Measurements from ENCODE around the gene RANGAP1.
A peak's percentile ranks its signal among the peaks of the same experiment; 100 is the strongest.

The RANGAP1 gene

GRCh38 chr22:41217553-41218157, 68.3 kb downstream of the RANGAP1 start:
- Histone ChIP-seq H3K36me3 (ENCODE audit: control insufficient read depth, insufficient read depth, low read length) (peaks cover 8% of the 10 kb centered on the region), H3K4me3 (ENCODE audit: low read length) (no peak overlapping the region), H3K4me1 (ENCODE audit: control insufficient read depth, insufficient read depth, low read length) (peaks cover 16% of the 10 kb centered on the region), H3K27me3 (ENCODE audit: control insufficient read depth, insufficient read depth, low read length) (no peaks in the 10 kb centered on the region), H3K9ac (ENCODE audit: low read length) (no peak overlapping the region), H3K9me3 (ENCODE audit: control insufficient read depth, low read length) (no peaks in the 10 kb centered on the region)

GRCh38 chr22:41216984-41217383, 69.0 kb downstream of the RANGAP1 start:
- peaks cover 8% of the 10 kb centered on the region for H3K36me3 ChIP-seq (ENCODE audit: control insufficient read depth, insufficient read depth, low read length)
- peaks cover 16% of the 10 kb centered on the region for H3K4me1 ChIP-seq (ENCODE audit: control insufficient read depth, insufficient read depth, low read length)
- H3K9me3 ChIP-seq (ENCODE audit: control insufficient read depth, low read length): no peaks in the 10 kb centered on the region
- no peaks in the 10 kb centered on the region for H3K27me3 ChIP-seq (ENCODE audit: control insufficient read depth, insufficient read depth, low read length)
- no peak overlapping the region for H3K9ac ChIP-seq (ENCODE audit: low read length)
- no peak overlapping the region for H3K4me3 ChIP-seq (ENCODE audit: low read length)

DNA sequence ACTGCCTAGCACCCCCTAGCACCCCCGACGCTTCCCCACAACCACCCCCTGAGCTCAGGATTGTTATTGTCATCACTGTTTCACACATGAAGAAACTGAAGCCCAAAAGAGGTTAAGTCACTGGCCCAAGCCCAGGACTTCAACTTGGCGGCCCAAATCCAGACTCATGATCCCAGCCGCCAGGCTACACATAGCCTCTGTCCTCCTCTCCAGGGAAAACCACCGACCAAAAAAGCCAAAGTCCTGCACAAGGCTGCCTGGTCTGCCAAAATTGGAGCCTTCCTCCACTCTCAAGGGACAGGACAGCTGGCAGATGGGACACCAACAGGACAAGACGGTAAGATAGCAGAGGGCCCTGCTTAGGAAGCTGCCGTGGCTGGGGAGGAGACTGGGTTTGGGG, 70.1 kb downstream of the RANGAP1 start:
- Histone ChIP-seq H3K4me3 (ENCODE audit: low read length) (no peak overlapping the region), H3K4me1 (ENCODE audit: control insufficient read depth, insufficient read depth, low read length) (peaks cover 16% of the 10 kb centered on the region), H3K9ac (ENCODE audit: low read length) (no peak overlapping the region), H3K9me3 (ENCODE audit: control insufficient read depth, low read length) (no peaks in the 10 kb centered on the region), H3K36me3 (ENCODE audit: control insufficient read depth, insufficient read depth, low read length) (peaks cover 4% of the 10 kb centered on the region), H3K27me3 (ENCODE audit: control insufficient read depth, insufficient read depth, low read length) (no peaks in the 10 kb centered on the region)

- H3K9me3 ChIP-seq (ENCODE audit: control insufficient read depth, low read length): no peaks in the 10 kb centered on the region
- no peak overlapping the region for H3K4me3 ChIP-seq (ENCODE audit: low read length)
- H3K4me1 ChIP-seq (ENCODE audit: control insufficient read depth, insufficient read depth, low read length): peaks cover 16% of the 10 kb centered on the region
- no peaks in the 10 kb centered on the region for H3K36me3 ChIP-seq (ENCODE audit: control insufficient read depth, insufficient read depth, low read length)
- no peak overlapping the region for H3K9ac ChIP-seq (ENCODE audit: low read length)
- no peaks in the 10 kb centered on the region for H3K27me3 ChIP-seq (ENCODE audit: control insufficient read depth, insufficient read depth, low read length)
Measured at GRCh38 chr22:41215409-41215808, 70.6 kb downstream of the RANGAP1 start.

- Histone ChIP-seq H3K4me3 (ENCODE audit: low read length) (no peak overlapping the region), H3K36me3 (ENCODE audit: control insufficient read depth, insufficient read depth, low read length) (no peaks in the 10 kb centered on the region), H3K9me3 (ENCODE audit: control insufficient read depth, low read length) (no peaks in the 10 kb centered on the region), H3K9ac (ENCODE audit: low read length) (no peak overlapping the region), H3K27me3 (ENCODE audit: control insufficient read depth, insufficient read depth, low read length) (no peaks in the 10 kb centered on the region), H3K4me1 (ENCODE audit: control insufficient read depth, insufficient read depth, low read length) (peaks cover 4% of the 10 kb centered on the region)
Measured at GRCh38 chr22:41206719-41207118, 79.3 kb downstream of the RANGAP1 start.

- Histone ChIP-seq H3K27me3 (ENCODE audit: control insufficient read depth, insufficient read depth, low read length) (no peaks in the 10 kb centered on the region), H3K4me1 (ENCODE audit: control insufficient read depth, insufficient read depth, low read length) (peaks cover 8% of the 10 kb centered on the region), H3K9ac (ENCODE audit: low read length) (peak within 1 kb of the TSS; percentile 65), H3K36me3 (ENCODE audit: control insufficient read depth, insufficient read depth, low read length) (no peaks in the 10 kb centered on the region), H3K4me3 (ENCODE audit: low read length) (peak within 1 kb of the TSS; percentile 57), H3K9me3 (ENCODE audit: control insufficient read depth, low read length) (no peaks in the 10 kb centered on the region)
Measured at GRCh38 chr22:41204992-41205900, 80.7 kb downstream of the RANGAP1 start, which contains the start of gene L3MBTL2. Gene L3MBTL2, plus strand, starts transcription at chr22:41205312. Its CDS starts 51 bp downstream, at chr22:41205363.

GRCh38 chr22:41204066-41204465, 81.9 kb downstream of the RANGAP1 start:
- H3K27me3 ChIP-seq (ENCODE audit: control insufficient read depth, insufficient read depth, low read length): no peaks in the 10 kb centered on the region
- peaks cover 8% of the 10 kb centered on the region for H3K4me1 ChIP-seq (ENCODE audit: control insufficient read depth, insufficient read depth, low read length)
- H3K9me3 ChIP-seq (ENCODE audit: control insufficient read depth, low read length): no peaks in the 10 kb centered on the region
- no peak overlapping the region for H3K9ac ChIP-seq (ENCODE audit: low read length)
- no peaks in the 10 kb centered on the region for H3K36me3 ChIP-seq (ENCODE audit: control insufficient read depth, insufficient read depth, low read length)
- no peak overlapping the region for H3K4me3 ChIP-seq (ENCODE audit: low read length)

- no peaks in the 10 kb centered on the region for H3K9me3 ChIP-seq (ENCODE audit: control insufficient read depth, low read length)
- H3K4me1 ChIP-seq (ENCODE audit: control insufficient read depth, insufficient read depth, low read length): peaks cover 8% of the 10 kb centered on the region
- H3K4me3 ChIP-seq (ENCODE audit: low read length): no peak overlapping the region
- no peak overlapping the region for H3K9ac ChIP-seq (ENCODE audit: low read length)
- H3K27me3 ChIP-seq (ENCODE audit: control insufficient read depth, insufficient read depth, low read length): no peaks in the 10 kb centered on the region
- H3K36me3 ChIP-seq (ENCODE audit: control insufficient read depth, insufficient read depth, low read length): no peaks in the 10 kb centered on the region
Measured at GRCh38 chr22:41203118-41203517, 82.9 kb downstream of the RANGAP1 start.

GRCh38 chr22:41201141-41201540, 84.8 kb downstream of the RANGAP1 start:
- no peak overlapping the region for H3K9ac ChIP-seq (ENCODE audit: low read length)
- no peaks in the 10 kb centered on the region for H3K27me3 ChIP-seq (ENCODE audit: control insufficient read depth, insufficient read depth, low read length)
- H3K4me1 ChIP-seq (ENCODE audit: control insufficient read depth, insufficient read depth, low read length): peaks cover 18% of the 10 kb centered on the region
- H3K4me3 ChIP-seq (ENCODE audit: low read length): no peak overlapping the region
- no peaks in the 10 kb centered on the region for H3K36me3 ChIP-seq (ENCODE audit: control insufficient read depth, insufficient read depth, low read length)
- no peaks in the 10 kb centered on the region for H3K9me3 ChIP-seq (ENCODE audit: control insufficient read depth, low read length)

- peak overlapping the region; percentile 27 for H3K4me3 ChIP-seq (ENCODE audit: low read length)
- peaks cover 16% of the 10 kb centered on the region for H3K4me1 ChIP-seq (ENCODE audit: control insufficient read depth, insufficient read depth, low read length)
- H3K9me3 ChIP-seq (ENCODE audit: control insufficient read depth, low read length): no peaks in the 10 kb centered on the region
- peak overlapping the region; percentile 33 for H3K9ac ChIP-seq (ENCODE audit: low read length)
- H3K36me3 ChIP-seq (ENCODE audit: control insufficient read depth, insufficient read depth, low read length): no peaks in the 10 kb centered on the region
- no peaks in the 10 kb centered on the region for H3K27me3 ChIP-seq (ENCODE audit: control insufficient read depth, insufficient read depth, low read length)
Measured at GRCh38 chr22:41198027-41198580, 87.9 kb downstream of the RANGAP1 start.

DNA sequence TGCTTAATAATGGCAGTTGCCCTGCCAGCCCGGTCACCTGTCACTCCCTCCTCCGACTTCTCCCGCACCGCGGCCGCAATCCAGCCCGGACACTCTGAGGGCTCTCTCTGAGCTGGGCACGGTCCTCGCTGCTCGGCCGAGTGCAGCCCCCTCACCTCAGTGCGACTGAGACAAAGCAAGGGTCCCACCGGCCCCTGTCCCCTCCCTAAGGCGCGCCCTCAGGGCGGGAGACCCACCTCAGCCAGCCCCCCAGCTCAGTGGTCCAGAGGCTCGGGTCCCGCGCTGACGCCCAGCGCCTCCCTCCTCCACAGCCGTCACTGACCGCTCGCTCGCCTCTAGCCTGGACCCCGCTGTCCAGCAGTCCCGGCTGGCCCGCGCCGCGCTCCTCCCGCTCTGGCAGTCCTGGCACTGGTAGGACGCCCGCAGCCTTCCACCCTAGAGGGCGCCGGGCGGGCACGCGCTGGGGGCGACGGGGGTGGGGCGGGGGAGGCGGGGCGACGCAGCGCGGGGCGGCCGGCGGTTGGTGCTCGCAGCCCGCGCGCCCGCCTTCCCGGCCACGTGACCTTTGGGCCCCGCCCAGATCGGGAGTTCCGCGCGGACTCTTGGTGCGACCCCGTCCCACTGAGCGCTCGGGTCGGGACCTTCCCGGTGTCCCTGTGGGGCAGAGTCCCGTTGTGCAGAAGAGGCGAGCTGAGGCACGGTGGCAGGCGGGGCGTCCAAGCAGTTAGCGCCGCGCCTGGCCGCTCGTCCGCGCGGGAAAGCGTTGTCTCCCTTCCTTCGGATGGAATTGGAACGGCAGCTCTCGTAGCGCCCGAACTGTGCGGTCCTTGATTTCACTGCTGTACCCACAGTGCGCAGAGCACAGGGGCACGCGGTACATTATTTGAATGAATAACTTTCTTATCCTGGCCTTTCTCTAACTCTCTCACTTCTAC, 88.7 kb downstream of the RANGAP1 start:
- Histone ChIP-seq H3K4me3 (ENCODE audit: low read length) (peak overlapping the region; percentile 51), H3K36me3 (ENCODE audit: control insufficient read depth, insufficient read depth, low read length) (no peaks in the 10 kb centered on the region), H3K9ac (ENCODE audit: low read length) (peak overlapping the region; percentile 68), H3K27me3 (ENCODE audit: control insufficient read depth, insufficient read depth, low read length) (no peaks in the 10 kb centered on the region), H3K4me1 (ENCODE audit: control insufficient read depth, insufficient read depth, low read length) (peaks cover 16% of the 10 kb centered on the region), H3K9me3 (ENCODE audit: control insufficient read depth, low read length) (no peaks in the 10 kb centered on the region)
